HepG2 (cell line): ENCODE results near the gene IL22RA1. TPM values are rescaled to one million over a fixed set of nuclear protein-coding genes. Genes with fewer than 3 reads are reported as not detected.
A peak's percentile ranks its signal among the peaks of the same experiment; 100 is the strongest.

ENCODE experiments used
- ELF1 ChIP-seq: sonication (generic); formaldehyde crosslinking; IDR thresholded peaks from 2 replicates; pipeline ENCODE4 v1.4.0; 2020; ENCODE audit warnings: missing genetic modification reagents
- FOXA3 ChIP-seq: IDR thresholded peaks from 2 replicates; pipeline ENCODE4 v1.6.1; 2016; ENCODE audit warnings: missing genetic modification reagents, missing compliant biosample characterization
- FOXP4 ChIP-seq: sonication (generic); formaldehyde crosslinking; IDR thresholded peaks from 2 replicates; pipeline ENCODE4 v1.4.0; 2020; ENCODE audit warnings: missing genetic modification reagents
- GATAD2A ChIP-seq: IDR thresholded peaks from 2 replicates; pipeline ENCODE4 v1.6.1; 2016
- HHEX ChIP-seq: IDR thresholded peaks from 2 replicates; pipeline ENCODE4 v1.6.1; 2016; ENCODE audit warnings: control low read depth
- HINFP ChIP-seq: sonication (generic); formaldehyde crosslinking; IDR thresholded peaks from 2 replicates; pipeline ENCODE4 v1.4.0; 2020; ENCODE audit warnings: low read depth, mild to moderate bottlenecking, missing genetic modification reagents
- MAZ ChIP-seq, 2 experiments: sonication (generic) in 1 of 2; formaldehyde crosslinking in 1 of 2; IDR thresholded peaks; 2 replicates each; pipeline versions ENCODE4 v1.5.0 to v1.6.1; 2012 to 2020; ENCODE audit warnings: low read depth in 2 of 2, mild to moderate bottlenecking in 2 of 2, borderline replicate concordance in 1 of 2, improper control_type of control experiment in 1 of 2, low read length in 1 of 2, missing genetic modification reagents in 1 of 2, moderate library complexity in 1 of 2
- MIXL1 ChIP-seq: IDR thresholded peaks from 2 replicates; pipeline ENCODE4 v1.6.1; 2016
- SALL1 ChIP-seq: sonication (generic); formaldehyde crosslinking; IDR thresholded peaks from 2 replicates; pipeline ENCODE4 v1.8.0; 2022; ENCODE audit warnings: mild to moderate bottlenecking, missing genetic modification reagents
- SNAPC5 ChIP-seq: sonication (generic); formaldehyde crosslinking; IDR thresholded peaks from 2 replicates; pipeline ENCODE4 v1.8.1; 2023; ENCODE audit warnings: mild to moderate bottlenecking, missing genetic modification reagents, borderline replicate concordance
- U2AF1 ChIP-seq: fragments of 200-400 bp; formaldehyde crosslinking; optimal IDR thresholded peaks from 2 replicates; pipeline ENCODE3; 2017; ENCODE audit warnings: mild to moderate bottlenecking, low read depth, low read length
- ZGPAT ChIP-seq: IDR thresholded peaks from 2 replicates; pipeline ENCODE4 v1.6.1; 2016; ENCODE audit warnings: mild to moderate bottlenecking
- ZMYM3 ChIP-seq: sonication (generic); formaldehyde crosslinking; IDR thresholded peaks from 2 replicates; pipeline ENCODE4 v1.5.1; 2020; ENCODE audit warnings: mild to moderate bottlenecking, missing genetic modification reagents
- ZNF235 ChIP-seq: sonication (generic); formaldehyde crosslinking; IDR thresholded peaks from 2 replicates; pipeline ENCODE4 v1.8.1; 2023; ENCODE audit warnings: mild to moderate bottlenecking, missing genetic modification reagents, borderline replicate concordance
- ZNF331 ChIP-seq: sonication (generic); formaldehyde crosslinking; IDR thresholded peaks from 2 replicates; pipeline ENCODE4 v1.4.0; 2020; ENCODE audit warnings: missing genetic modification reagents
- ZNF530 ChIP-seq: sonication (generic); formaldehyde crosslinking; IDR thresholded peaks from 2 replicates; pipeline ENCODE4 v1.5.0; 2020; ENCODE audit warnings: low read depth, mild to moderate bottlenecking, missing genetic modification reagents
- ZNF574 ChIP-seq: sonication (generic); formaldehyde crosslinking; IDR thresholded peaks from 2 replicates; pipeline ENCODE4 v1.4.0; 2020; ENCODE audit warnings: missing genetic modification reagents
- ZNF788 ChIP-seq: sonication (generic); formaldehyde crosslinking; IDR thresholded peaks from 2 replicates; pipeline ENCODE4 v1.5.0; 2020; ENCODE audit warnings: mild to moderate bottlenecking, missing genetic modification reagents, borderline replicate concordance
- ZSCAN21 ChIP-seq: sonication (generic); formaldehyde crosslinking; IDR thresholded peaks from 2 replicates; pipeline ENCODE4 v1.8.0; 2022; ENCODE audit warnings: mild to moderate bottlenecking, missing genetic modification reagents, moderate library complexity, borderline replicate concordance
- polyA plus RNA-seq, 8 experiments: library from polyadenylated mRNA; depleted of rRNA in 3 of 8; stranded (reverse) in 7 of 8; unstranded in 1 of 8; fragments of >200 nt; fragmentation: Illumina TruSeq in 4 of 8; extraction: Trizol in 4 of 8; gene quantifications; 2 replicates each; pipeline versions ENCODE4 v1.2.1 to v1.2.3, GENCODE V29; 2011 to 2016; ENCODE audit warnings: low read depth in 4 of 8, missing spikeins in 1 of 8, mixed read lengths in 1 of 8; ENCODE audit not compliant: insufficient read depth in 1 of 8
- total RNA-seq, 5 experiments: library from RNA; depleted of rRNA; stranded (reverse); fragments of >200 nt; fragmentation: Illumina TruSeq; extraction: Trizol; gene quantifications; 2 replicates each; pipeline ENCODE4 v1.2.3, GENCODE V29; 2016; ENCODE audit warnings: low read depth in 1 of 5

The IL22RA1 gene
- total and polyA plus RNA-seq, 2 of the 13 experiments (the other 11 are each of a cell fraction or from before 2014, with no cell fraction given), result 4.4 to 10.2 TPM

- 0 out of 2 replicates have a peak, but pooled peaks have one; percentile 23 for TF ChIP-seq ZGPAT (CRISPR knock-in tag)
- TF ChIP-seq MAZ (IDR thresholded peaks at IDR 0.05; ENCODE audit: borderline replicate concordance, low read depth, low read length), result no peak
- peak; percentile 41; the same call in 1 of the 2 replicates for TF ChIP-seq MAZ (CRISPR knock-in tag; IDR thresholded peaks at IDR 0.05; ENCODE audit: low read depth)
- 0 out of 2 replicates have a peak, but pooled peaks have one; percentile 32 for TF ChIP-seq HINFP (CRISPR knock-in tag)
- TF ChIP-seq ZSCAN21 (CRISPR knock-in tag), result peak; percentile 23; the same call in 1 of the 2 replicates
- peak; percentile 41; the same call in 1 of the 2 replicates for TF ChIP-seq GATAD2A
- TF ChIP-seq FOXA3, result no peak
- TF ChIP-seq ZNF235 (CRISPR knock-in tag), result no peak
- 0 out of 2 replicates have a peak, but pooled peaks have one; percentile 42 for TF ChIP-seq ZNF331 (CRISPR knock-in tag)
- peak; percentile 26; the same call in 1 of the 2 replicates for TF ChIP-seq ELF1 (CRISPR knock-in tag)
- peak; percentile 71 for TF ChIP-seq MIXL1 (CRISPR knock-in tag)
- TF ChIP-seq ZNF530, result no peak
- TF ChIP-seq HHEX, result no peak
- TF ChIP-seq ZNF574, result 0 out of 2 replicates have a peak, but pooled peaks have one; percentile 22
- TF ChIP-seq U2AF1, result no peak
- peak; percentile 57; the same call in 1 of the 2 replicates for TF ChIP-seq SALL1 (CRISPR knock-in tag)
- TF ChIP-seq FOXP4 (CRISPR knock-in tag), result 0 out of 2 replicates have a peak, but pooled peaks have one; percentile 12
- 0 out of 2 replicates have a peak, but pooled peaks have one; percentile 45 for TF ChIP-seq ZNF788
- no peak for TF ChIP-seq ZMYM3
- no peak for TF ChIP-seq SNAPC5
Observed at GRCh38 chr1:24070821-24071393, 72.0 kb downstream of the IL22RA1 start (continued).
